ENCODE results near the gene PPM1E. TPM values are rescaled to one million over a fixed set of nuclear protein-coding genes. Genes with fewer than 3 reads are reported as not detected.

Gene PPM1E
- total RNA-seq, 2 donors from 2014 or later: 0.05 to 0.32 TPM

DNA sequence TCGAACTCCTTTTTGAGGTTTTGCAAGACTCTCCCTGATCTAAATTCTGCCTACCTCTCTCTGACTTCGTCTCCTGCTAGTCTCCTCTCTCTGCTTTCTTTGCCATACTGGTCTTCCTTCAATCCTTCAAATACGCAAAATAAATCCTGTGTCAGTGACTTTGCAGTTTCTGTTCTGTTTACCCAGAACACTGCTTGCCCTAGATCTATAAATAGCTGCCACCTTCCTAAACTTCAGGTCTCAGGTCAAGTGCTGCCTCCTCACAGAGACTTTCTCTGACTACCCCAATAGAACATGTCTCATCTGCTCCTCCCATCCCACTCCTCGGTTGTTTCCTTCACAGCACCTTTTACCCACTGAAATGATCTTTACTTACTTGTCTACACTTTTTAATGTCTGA lies 272.1 kb downstream of the PPM1E start:
- H3K27me3 ChIP-seq: no peaks in the 10 kb centered on the region
- no peaks in the 10 kb centered on the region for H3K4me1 ChIP-seq
- H3K9me3 ChIP-seq: no peaks in the 10 kb centered on the region
- H3K4me3 ChIP-seq: no peak overlapping the region
- intact Hi-C loops (cut with DNase I): no loop called here
- H3K27ac ChIP-seq: no peak overlapping the region
- no peak overlapping the region for H3K9ac ChIP-seq (ENCODE audit: low read depth in 2 of 2, low read length in 2 of 2)
- DNase-seq: no peak
- TF ChIP-seq, protein P1, sequence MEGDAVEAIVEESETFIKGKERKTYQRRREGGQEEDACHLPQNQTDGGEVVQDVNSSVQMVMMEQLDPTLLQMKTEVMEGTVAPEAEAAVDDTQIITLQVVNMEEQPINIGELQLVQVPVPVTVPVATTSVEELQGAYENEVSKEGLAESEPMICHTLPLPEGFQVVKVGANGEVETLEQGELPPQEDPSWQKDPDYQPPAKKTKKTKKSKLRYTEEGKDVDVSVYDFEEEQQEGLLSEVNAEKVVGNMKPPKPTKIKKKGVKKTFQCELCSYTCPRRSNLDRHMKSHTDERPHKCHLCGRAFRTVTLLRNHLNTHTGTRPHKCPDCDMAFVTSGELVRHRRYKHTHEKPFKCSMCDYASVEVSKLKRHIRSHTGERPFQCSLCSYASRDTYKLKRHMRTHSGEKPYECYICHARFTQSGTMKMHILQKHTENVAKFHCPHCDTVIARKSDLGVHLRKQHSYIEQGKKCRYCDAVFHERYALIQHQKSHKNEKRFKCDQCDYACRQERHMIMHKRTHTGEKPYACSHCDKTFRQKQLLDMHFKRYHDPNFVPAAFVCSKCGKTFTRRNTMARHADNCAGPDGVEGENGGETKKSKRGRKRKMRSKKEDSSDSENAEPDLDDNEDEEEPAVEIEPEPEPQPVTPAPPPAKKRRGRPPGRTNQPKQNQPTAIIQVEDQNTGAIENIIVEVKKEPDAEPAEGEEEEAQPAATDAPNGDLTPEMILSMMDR (IDR thresholded peaks at IDR 0.05): no peak
- H3K36me3 ChIP-seq: no peaks in the 10 kb centered on the region

DNA sequence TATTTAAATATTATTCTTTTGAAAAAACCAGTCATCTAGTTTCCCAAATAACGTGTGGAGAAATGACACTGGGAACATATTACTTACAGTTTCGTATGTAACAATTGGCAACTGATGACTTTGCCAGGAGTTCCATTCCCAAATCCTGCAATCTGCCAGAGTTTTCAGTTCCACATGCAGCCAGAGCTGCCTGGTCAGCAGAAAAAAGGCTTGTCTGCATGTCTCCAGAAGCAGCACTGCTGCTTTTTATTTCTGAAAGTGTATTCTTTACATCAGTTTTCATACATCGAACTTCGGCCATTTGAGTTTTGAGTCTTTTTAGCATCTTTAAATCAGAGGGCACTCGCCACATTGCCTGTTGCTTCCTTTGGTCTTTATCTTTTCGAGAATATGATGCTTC lies 272.7 kb downstream of the PPM1E start:
- intact Hi-C loops (cut with DNase I): no loop called here
- DNase-seq: no peak

DNA sequence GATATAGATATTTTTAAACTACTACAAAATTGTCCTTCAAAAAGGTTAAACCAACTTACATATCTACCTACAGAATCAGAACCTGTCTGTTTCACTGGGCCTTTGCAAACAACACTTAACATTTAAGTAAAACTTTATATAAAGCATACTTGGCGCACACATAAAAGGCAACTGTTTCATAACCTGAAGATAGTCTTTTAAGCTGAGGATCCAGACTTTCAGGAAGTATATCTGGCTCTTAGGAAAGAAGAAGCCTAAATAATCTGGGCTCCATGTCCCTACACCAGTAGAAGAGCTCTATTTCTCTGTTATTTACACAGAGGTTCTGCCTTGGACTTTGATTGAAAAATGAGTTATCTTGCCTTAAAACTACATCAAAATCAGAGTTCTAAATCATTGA lies 275.2 kb downstream of the PPM1E start:
- no peak overlapping the region for H3K27ac ChIP-seq
- DNase-seq: no peak
- H3K36me3 ChIP-seq: no peaks in the 10 kb centered on the region
- intact Hi-C loops (cut with DNase I): no loop called here
- no peaks in the 10 kb centered on the region for H3K9me3 ChIP-seq
- H3K4me1 ChIP-seq: no peaks in the 10 kb centered on the region
- TF ChIP-seq, protein P1 (IDR thresholded peaks at IDR 0.05): no peak
- no peak overlapping the region for H3K4me3 ChIP-seq
- no peak overlapping the region for H3K9ac ChIP-seq (ENCODE audit: low read depth in 2 of 2, low read length in 2 of 2)
- H3K27me3 ChIP-seq: no peaks in the 10 kb centered on the region

More for the DNA sequence above, 272.7 kb downstream of the PPM1E start:
- Histone ChIP-seq H3K36me3 (no peaks in the 10 kb centered on the region), H3K4me1 (no peaks in the 10 kb centered on the region), H3K9ac (ENCODE audit: low read depth in 2 of 2, low read length in 2 of 2) (no peak overlapping the region), H3K27me3 (no peaks in the 10 kb centered on the region), H3K4me3 (no peak overlapping the region), H3K27ac (no peak overlapping the region), H3K9me3 (no peaks in the 10 kb centered on the region)
- TF ChIP-seq, protein P1 (IDR thresholded peaks at IDR 0.05): no peak

Other genes with a start within 250 kb of the PPM1E start
- gene MTMR4, start 241.2 kb upstream of the PPM1E start, total RNA-seq: 10 to 100 TPM; 43.5 to 45.3 TPM
- under 1 TPM in 1 of 2 donors, not detected in 1; 0.10 TPM for gene TEX14, start 63.8 kb upstream of the PPM1E start, total RNA-seq
- 10 to 100 TPM; 13.2 to 20.2 TPM for gene RAD51C, start 63.3 kb upstream of the PPM1E start, total RNA-seq

All from colonic mucosa (tissue), 4 donors.